Measurements from ENCODE around the gene NOS1AP. TPM values are rescaled to one million over a fixed set of nuclear protein-coding genes. Genes with fewer than 3 reads are reported as not detected.

The NOS1AP gene
- total and polyA plus RNA-seq, 2 experiments from 2014 or later, result 4.9 to 6.6 TPM

GRCh38 chr1:162293073-162293692, 223.7 kb downstream of the NOS1AP start:
- Histone ChIP-seq H3K27me3 (no peaks in the 10 kb centered on the region), H3K27ac (no peak overlapping the region), H3K4me3 (no peak overlapping the region), H3K36me3 (no peaks in the 10 kb centered on the region), H3K4me1 (ENCODE audit: low read depth) (peaks cover 30% of the 10 kb centered on the region), H3K9me3 (ENCODE audit: low read depth) (no peaks in the 10 kb centered on the region)
- TF ChIP-seq CTCF (IDR thresholded peaks at IDR 0.05; ENCODE audit: low read depth, low read length), result no peak
- DNase-seq (ENCODE audit: low read depth in 1 of 2, low spot score in 1 of 2), result no peak

GRCh38 chr1:162294015-162294414, 224.5 kb downstream of the NOS1AP start:
- H3K4me3 ChIP-seq, result no peak overlapping the region
- DNase-seq (ENCODE audit: low read depth in 1 of 2, low spot score in 1 of 2), result no peak
- H3K4me1 ChIP-seq (ENCODE audit: low read depth), result peaks cover 30% of the 10 kb centered on the region
- no peaks in the 10 kb centered on the region for H3K36me3 ChIP-seq
- H3K27me3 ChIP-seq, result no peaks in the 10 kb centered on the region
- no peak for TF ChIP-seq CTCF (IDR thresholded peaks at IDR 0.05; ENCODE audit: low read depth, low read length)
- H3K9me3 ChIP-seq (ENCODE audit: low read depth), result no peaks in the 10 kb centered on the region
- H3K27ac ChIP-seq, result no peak overlapping the region

- Histone ChIP-seq H3K4me3 (no peak overlapping the region), H3K27me3 (no peaks in the 10 kb centered on the region), H3K27ac (no peak overlapping the region), H3K36me3 (no peaks in the 10 kb centered on the region), H3K4me1 (ENCODE audit: low read depth) (peaks cover 38% of the 10 kb centered on the region), H3K9me3 (ENCODE audit: low read depth) (no peaks in the 10 kb centered on the region)
- no peak for TF ChIP-seq CTCF (IDR thresholded peaks at IDR 0.05; ENCODE audit: low read depth, low read length)
- DNase-seq (ENCODE audit: low read depth in 1 of 2, low spot score in 1 of 2), result peak in 1 of 2 donors; percentile 29
These were observed 227.7 kb downstream of the NOS1AP start for GRCh38 chr1:162297208-162297607.

GRCh38 chr1:162298266-162298665, 228.8 kb downstream of the NOS1AP start:
- Histone ChIP-seq H3K4me1 (ENCODE audit: low read depth) (peaks cover 37% of the 10 kb centered on the region), H3K27me3 (no peaks in the 10 kb centered on the region), H3K9me3 (ENCODE audit: low read depth) (no peaks in the 10 kb centered on the region), H3K4me3 (no peak overlapping the region), H3K27ac (no peak overlapping the region), H3K36me3 (no peaks in the 10 kb centered on the region)
- no peak for DNase-seq (ENCODE audit: low read depth in 1 of 2, low spot score in 1 of 2)
- TF ChIP-seq CTCF (IDR thresholded peaks at IDR 0.05; ENCODE audit: low read depth, low read length), result no peak

DNA sequence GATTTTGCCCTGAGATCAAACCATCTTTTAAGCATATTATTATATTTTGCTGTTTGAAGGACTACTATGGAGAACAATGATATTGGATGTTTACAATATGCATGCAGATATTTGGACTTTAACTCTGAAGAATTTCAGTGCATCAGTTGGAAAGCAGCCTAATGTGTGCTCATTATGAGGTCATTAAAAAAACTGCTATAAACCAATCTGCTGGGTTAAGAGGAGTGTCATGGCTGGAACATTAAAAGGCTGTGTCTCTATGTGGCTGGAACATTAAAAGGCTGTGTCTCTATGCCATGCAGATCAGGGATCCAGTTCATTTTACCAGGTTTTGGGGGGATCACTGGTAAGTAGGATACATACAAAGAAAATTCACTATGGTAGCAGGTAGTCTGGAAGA, 229.5 kb downstream of the NOS1AP start:
- DNase-seq (ENCODE audit: low read depth in 1 of 2, low spot score in 1 of 2), result no peak
- Histone ChIP-seq H3K9me3 (ENCODE audit: low read depth) (no peaks in the 10 kb centered on the region), H3K27ac (no peak overlapping the region), H3K36me3 (no peaks in the 10 kb centered on the region), H3K4me1 (ENCODE audit: low read depth) (peaks cover 33% of the 10 kb centered on the region), H3K27me3 (no peaks in the 10 kb centered on the region), H3K4me3 (no peak overlapping the region)
- TF ChIP-seq CTCF (IDR thresholded peaks at IDR 0.05; ENCODE audit: low read depth, low read length), result no peak
